Activated CD8-positive, alpha-beta T cell treated with anti-CD3 and anti-CD28 coated beads, Interleukin-2, amount 10 ng/mL, durations not matched to agents 7 days and 5 days (primary cell): ENCODE results near the gene KRTAP10-10. TPM values are rescaled to one million over a fixed set of nuclear protein-coding genes. Genes with fewer than 3 reads are reported as not detected.
"Not testable (repeated sequence)": the region's sequence is repeated elsewhere in the genome, so short reads cannot be mapped to it uniquely, and the experiment has no call there.

Experiments
- ATAC-seq: fragments of 150-1000 bp; cut with Tn5 transposase; one replicate; pipeline ENCODE4 v1.10.0; 2021; ENCODE audit warnings: moderate library complexity
- CTCF ChIA-PET: fragments of 350-600 bp; sonication (Branson Sonifier 250); formaldehyde crosslinking; loops from one replicate; lab custom pipeline; 2021; ENCODE audit warnings: antibody characterized with exemption; lab: Charles Lee
- POLR2A ChIA-PET: fragments of 350-600 bp; sonication (Branson Sonifier 250); formaldehyde crosslinking; loops from one replicate; lab custom pipeline; 2021; ENCODE audit warnings: antibody characterized with exemption; lab: Charles Lee
- DNase-seq: peaks from one replicate; pipeline ENCODE4 v3.0.0-alpha.2; 2020
- H3K27ac Mint-ChIP-seq: one replicate; pipeline ENCODE4 v1.8.0; 2021; ENCODE audit warnings: mild to moderate bottlenecking, mixed read lengths
- H3K27me3 Mint-ChIP-seq: one replicate; pipeline ENCODE4 v1.8.0; 2021; ENCODE audit warnings: low read depth, mixed read lengths
- H3K36me3 Mint-ChIP-seq: one replicate; pipeline ENCODE4 v1.8.0; 2021; ENCODE audit warnings: low read depth, mixed read lengths
- H3K4me1 Mint-ChIP-seq: one replicate; pipeline ENCODE4 v1.8.0; 2021; ENCODE audit warnings: low read depth, mixed read lengths
- H3K4me3 Mint-ChIP-seq: one replicate; pipeline ENCODE4 v1.8.0; 2021; ENCODE audit warnings: mild to moderate bottlenecking, mixed read lengths
- H3K9me3 Mint-ChIP-seq: one replicate; pipeline ENCODE4 v1.8.0; 2022; ENCODE audit warnings: mixed read lengths; ENCODE audit not compliant: insufficient read depth
- total RNA-seq, 2 experiments: library from RNA; stranded (reverse); gene quantifications; one replicate each; pipeline ENCODE4 v1.2.3, GENCODE V29; 2021

Gene KRTAP10-10
- total RNA-seq, result not detected

GRCh38 chr21:44637018-44637850 lies at the start of gene KRTAP10-10:
KRTAP10-10 (plus strand) TSS chr21:44637356; CDS start chr21:44637418, 62 bp downstream.
- POLR2A ChIA-PET, result no interaction called here
- CTCF ChIA-PET, result no interaction called here
- H3K36me3 Mint-ChIP-seq, result peaks cover 4% of the 10 kb centered on the region
- DNase-seq (no peak), ATAC-seq (no peak)
- peaks cover 15% of the 10 kb centered on the region for H3K27me3 Mint-ChIP-seq
- no peak within 1 kb of the TSS for H3K4me3 Mint-ChIP-seq
- no peaks in the 10 kb centered on the region for H3K4me1 Mint-ChIP-seq
- H3K27ac Mint-ChIP-seq, result no peak within 1 kb of the TSS
- H3K9me3 Mint-ChIP-seq, result peaks cover 44% of the 10 kb centered on the region

GRCh38 chr21:44589094-44589493 lies 48.1 kb upstream of the KRTAP10-10 start:
- ATAC-seq (no peak), DNase-seq (no peak)
- H3K4me1 Mint-ChIP-seq, result peaks cover 2% of the 10 kb centered on the region
- no peaks in the 10 kb centered on the region for H3K36me3 Mint-ChIP-seq
- no peak overlapping the region for H3K4me3 Mint-ChIP-seq
- no peak overlapping the region for H3K27ac Mint-ChIP-seq
- ChIA-PET CTCF (no interaction called here), POLR2A (no interaction called here)
- peaks cover 28% of the 10 kb centered on the region for H3K27me3 Mint-ChIP-seq
- H3K9me3 Mint-ChIP-seq, result no peaks in the 10 kb centered on the region

- H3K9me3 Mint-ChIP-seq, result no peaks in the 10 kb centered on the region
- H3K4me1 Mint-ChIP-seq, result peaks cover 2% of the 10 kb centered on the region
- DNase-seq, result no peak
- no peak overlapping the region for H3K27ac Mint-ChIP-seq
- no peaks in the 10 kb centered on the region for H3K36me3 Mint-ChIP-seq
- no peak overlapping the region for H3K4me3 Mint-ChIP-seq
- ATAC-seq, result no peak
- H3K27me3 Mint-ChIP-seq, result peaks cover 26% of the 10 kb centered on the region
- POLR2A ChIA-PET, result no interaction called here
- CTCF ChIA-PET, result no interaction called here
Measured at GRCh38 chr21:44589586-44590305, 47.4 kb upstream of the KRTAP10-10 start.

- ChIA-PET POLR2A (interaction anchor here (0.6 kb wide), 1 partner anchor 49 kb away, joined by 3 read pairs; no protein-coding TSS in a partner anchor), CTCF (no interaction called here)
- DNase-seq (no peak), ATAC-seq (no peak)
- Mint-ChIP-seq H3K27ac (no peak overlapping the region), H3K36me3 (no peaks in the 10 kb centered on the region), H3K4me3 (no peak overlapping the region), H3K9me3 (no peaks in the 10 kb centered on the region), H3K27me3 (peaks cover 22% of the 10 kb centered on the region), H3K4me1 (peaks cover 2% of the 10 kb centered on the region)
Measured at GRCh38 chr21:44590311-44590721, 46.8 kb upstream of the KRTAP10-10 start.

GRCh38 chr21:44590897-44591800 lies 46.0 kb upstream of the KRTAP10-10 start:
- CTCF ChIA-PET, ATAC-seq, H3K4me1 Mint-ChIP-seq, H3K27ac Mint-ChIP-seq, H3K9me3 Mint-ChIP-seq, H3K36me3 Mint-ChIP-seq, H3K4me3 Mint-ChIP-seq: not testable (repeated sequence)
- POLR2A ChIA-PET, result interaction anchor here (0.6 kb wide), 1 partner anchor 48 kb away, joined by 3 read pairs; no protein-coding TSS in a partner anchor
- peaks cover 19% of the 10 kb centered on the region for H3K27me3 Mint-ChIP-seq
- peak; percentile 9 for DNase-seq

- H3K4me3 Mint-ChIP-seq, H3K36me3 Mint-ChIP-seq, H3K27ac Mint-ChIP-seq, ATAC-seq, H3K4me1 Mint-ChIP-seq, POLR2A ChIA-PET, H3K9me3 Mint-ChIP-seq, CTCF ChIA-PET: not testable (repeated sequence)
- peak; percentile 7 for DNase-seq
- peaks cover 15% of the 10 kb centered on the region for H3K27me3 Mint-ChIP-seq
Measured at GRCh38 chr21:44591801-44592130, 45.4 kb upstream of the KRTAP10-10 start.

GRCh38 chr21:44592446-44593311 lies 44.5 kb upstream of the KRTAP10-10 start, which contains the start of gene KRTAP10-6:
KRTAP10-6 (minus strand) TSS chr21:44592505; CDS start chr21:44592484, 21 bp downstream.
- H3K36me3 Mint-ChIP-seq, result no peaks in the 10 kb centered on the region
- CTCF ChIA-PET, result no interaction called here
- H3K27me3 Mint-ChIP-seq, result peaks cover 6% of the 10 kb centered on the region
- H3K27ac Mint-ChIP-seq, result no peak within 1 kb of the TSS
- H3K9me3 Mint-ChIP-seq, result no peaks in the 10 kb centered on the region
- no peak for ATAC-seq
- DNase-seq, result no peak
- H3K4me1 Mint-ChIP-seq, result peaks cover 2% of the 10 kb centered on the region
- POLR2A ChIA-PET, result no interaction called here
- H3K4me3 Mint-ChIP-seq, result no peak within 1 kb of the TSS

GRCh38 chr21:44593598-44594405 lies 43.4 kb upstream of the KRTAP10-10 start:
- no peak for ATAC-seq
- Mint-ChIP-seq H3K27me3 (no peaks in the 10 kb centered on the region), H3K36me3 (no peaks in the 10 kb centered on the region), H3K9me3 (no peaks in the 10 kb centered on the region), H3K4me3 (no peak overlapping the region), H3K27ac (no peak overlapping the region), H3K4me1 (peaks cover 2% of the 10 kb centered on the region)
- ChIA-PET POLR2A (no interaction called here), CTCF (interaction anchor here (0.5 kb wide), 1 partner anchor 210 kb away, joined by 3 read pairs; no protein-coding TSS in a partner anchor)
- no peak for DNase-seq

GRCh38 chr21:44594406-44594916 lies 42.7 kb upstream of the KRTAP10-10 start:
- ChIA-PET CTCF (no interaction called here), POLR2A (no interaction called here)
- peaks cover 2% of the 10 kb centered on the region for H3K4me1 Mint-ChIP-seq
- no peak for ATAC-seq
- DNase-seq, result no peak
- no peaks in the 10 kb centered on the region for H3K9me3 Mint-ChIP-seq
- no peak overlapping the region for H3K4me3 Mint-ChIP-seq
- no peak overlapping the region for H3K27ac Mint-ChIP-seq
- H3K36me3 Mint-ChIP-seq, result no peaks in the 10 kb centered on the region
- H3K27me3 Mint-ChIP-seq, result no peaks in the 10 kb centered on the region

GRCh38 chr21:44595524-44595923 lies 41.6 kb upstream of the KRTAP10-10 start:
- Mint-ChIP-seq H3K27ac (no peak overlapping the region), H3K9me3 (no peaks in the 10 kb centered on the region), H3K4me3 (no peak overlapping the region), H3K27me3 (no peaks in the 10 kb centered on the region), H3K4me1 (peaks cover 2% of the 10 kb centered on the region), H3K36me3 (no peaks in the 10 kb centered on the region)
- CTCF ChIA-PET, result interaction anchor here (1.2 to 1.3 kb wide), 2 partner anchors 85 to 198 kb away, joined by 4 to 5 read pairs; no protein-coding TSS in a partner anchor
- ATAC-seq (no peak), DNase-seq (no peak)
- POLR2A ChIA-PET, result no interaction called here
